GM18517 (cell line): Measurements from ENCODE around the gene ALG9.
A peak's percentile ranks its signal among the peaks of the same experiment; 100 is the strongest.

Experiments used
- ATAC-seq: cut with Tn5 transposase; IDR thresholded peaks from one replicate; pipeline ENCODE4 v1.9.1; 2021; ENCODE audit warnings: mild to moderate bottlenecking, moderate library complexity; ENCODE audit not compliant: unreplicated experiment

The ALG9 gene

GRCh38 chr11:111882202-111882601, 10.8 kb upstream of the ALG9 start:
- ATAC-seq = no peak

DNA sequence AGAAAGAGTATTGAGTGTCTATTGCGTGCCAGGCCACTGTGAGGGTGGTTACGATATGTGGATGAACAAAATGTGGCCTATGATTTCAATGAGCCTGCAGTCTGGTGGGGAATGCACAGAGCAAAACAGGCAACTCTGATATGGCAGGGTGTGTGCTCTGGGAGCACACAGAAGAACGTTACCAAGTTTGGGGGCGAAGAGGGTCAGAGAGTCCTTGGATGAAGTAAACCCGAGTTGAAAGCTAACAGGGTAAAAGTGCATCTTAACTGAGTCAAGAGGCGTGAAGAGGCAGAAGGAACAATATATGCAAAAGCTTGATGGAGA, 8.2 kb upstream of the ALG9 start:
- ATAC-seq = peak; percentile 19

DNA sequence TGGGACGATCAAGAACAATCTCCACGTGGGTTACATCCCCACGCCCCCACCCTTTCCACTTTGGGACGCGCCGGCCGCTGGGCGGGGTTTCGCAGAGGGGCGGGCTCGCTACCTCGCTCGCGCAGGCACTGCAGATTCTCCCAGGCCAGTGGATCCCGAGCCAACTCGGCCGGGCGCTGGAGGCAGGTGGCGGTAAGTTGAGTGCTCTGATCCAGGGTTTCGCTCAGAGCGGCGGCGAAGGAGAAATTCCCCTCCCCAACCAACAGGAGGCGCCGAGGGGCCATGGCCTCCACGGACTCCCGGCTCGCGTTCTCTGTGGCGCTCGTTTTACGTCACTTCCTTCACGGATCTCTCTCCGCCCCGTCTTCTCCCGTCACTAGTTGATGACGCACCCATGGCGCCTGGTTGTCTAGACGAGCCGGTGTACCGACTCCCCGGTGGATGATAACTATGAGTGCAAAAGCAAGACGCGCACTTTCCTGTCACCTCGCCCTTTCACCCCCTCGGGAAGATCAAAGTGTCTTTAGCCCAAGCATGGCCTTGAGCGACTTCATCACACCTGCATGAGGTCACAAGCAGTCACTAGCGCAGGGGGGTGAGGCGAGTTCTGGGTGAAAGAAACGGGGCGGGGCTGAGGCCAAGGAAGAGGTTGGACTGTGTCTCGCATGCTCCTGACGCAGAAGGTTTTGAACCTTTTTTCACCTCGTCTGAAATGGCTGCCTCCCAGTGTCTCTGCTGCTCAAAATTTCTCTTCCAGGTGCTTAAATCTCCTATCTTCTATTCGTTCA, 7.7 kb upstream of the ALG9 start, which contains the start of the genes CFAP68 and FDXACB1:
Gene CFAP68 (plus strand): TSS at position 693 of the 788 bp plus-strand sequence. CDS start 20 bp downstream, at position 713.
Gene FDXACB1 (minus strand): TSS at position 317 of the 788 bp plus-strand sequence. CDS start 33 bp downstream, at position 284.
- ATAC-seq = peak; percentile 89

- ATAC-seq = peak; percentile 24
Observed at GRCh38 chr11:111878385-111878848, 7.0 kb upstream of the ALG9 start.

GRCh38 chr11:111871693-111872161, 346 bp upstream of the ALG9 start:
- ATAC-seq = no peak

DNA sequence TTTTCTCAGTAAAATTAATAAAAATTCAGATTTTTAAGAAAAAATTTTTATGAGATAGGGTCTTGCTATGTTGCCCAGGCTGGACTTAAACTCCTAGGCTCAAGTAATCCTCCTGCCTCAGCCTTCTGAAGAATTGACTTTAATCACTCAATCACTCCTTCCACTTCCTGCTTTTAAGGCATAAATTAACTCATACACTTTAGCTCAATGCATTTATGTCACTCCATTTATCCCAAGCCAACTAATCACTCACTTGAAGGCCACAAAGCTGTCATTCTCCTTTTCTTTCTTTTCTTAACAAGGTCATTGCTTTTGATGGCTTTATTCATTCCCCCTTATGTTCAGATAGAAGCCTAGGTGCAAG, 877 bp downstream of the ALG9 start:
- ATAC-seq = peak; percentile 10

- ATAC-seq = no peak
Observed at GRCh38 chr11:111870113-111870512, 1.3 kb downstream of the ALG9 start.

DNA sequence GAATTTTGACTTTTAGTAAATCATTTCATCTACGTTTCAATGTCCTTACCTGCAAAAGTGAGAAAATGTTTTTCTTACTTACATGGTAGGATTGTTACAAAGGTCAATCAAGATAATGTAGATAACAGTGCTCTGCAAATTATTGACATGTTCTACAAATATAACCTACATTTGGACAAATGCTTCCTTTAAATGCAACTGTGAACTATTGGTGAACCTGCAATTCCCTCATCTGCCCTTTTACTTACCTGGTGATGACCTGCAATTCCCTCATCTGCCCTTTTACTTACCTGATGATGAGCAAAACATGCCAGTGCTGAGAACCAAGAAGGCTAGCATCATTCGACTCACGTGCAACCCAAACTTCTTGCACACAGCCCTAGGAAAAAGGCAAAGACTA, 11.1 kb downstream of the ALG9 start:
- ATAC-seq = no peak

- no peak for ATAC-seq
Observed at GRCh38 chr11:111855506-111855905, 15.9 kb downstream of the ALG9 start.

- ATAC-seq = no peak
Observed at GRCh38 chr11:111852103-111852502, 19.3 kb downstream of the ALG9 start.

DNA sequence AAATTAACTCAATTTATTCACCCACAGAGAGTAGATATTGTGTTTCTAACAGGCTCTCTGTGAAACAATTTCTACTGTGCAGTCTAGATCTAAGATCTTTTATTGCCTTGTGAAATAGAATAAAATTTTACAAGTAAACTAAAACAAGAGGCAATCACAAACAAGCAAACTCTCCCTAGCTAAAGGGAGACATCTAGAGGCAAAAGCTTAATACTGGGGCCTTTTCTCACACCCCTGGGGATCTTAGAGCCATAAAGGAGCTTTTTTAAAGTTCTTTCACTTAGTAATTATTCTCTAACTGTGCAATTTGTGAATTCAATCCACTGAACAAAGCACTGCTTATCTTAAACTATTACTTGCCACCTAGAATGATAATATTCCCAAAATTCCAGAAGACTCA, 19.7 kb downstream of the ALG9 start:
- ATAC-seq = no peak

DNA sequence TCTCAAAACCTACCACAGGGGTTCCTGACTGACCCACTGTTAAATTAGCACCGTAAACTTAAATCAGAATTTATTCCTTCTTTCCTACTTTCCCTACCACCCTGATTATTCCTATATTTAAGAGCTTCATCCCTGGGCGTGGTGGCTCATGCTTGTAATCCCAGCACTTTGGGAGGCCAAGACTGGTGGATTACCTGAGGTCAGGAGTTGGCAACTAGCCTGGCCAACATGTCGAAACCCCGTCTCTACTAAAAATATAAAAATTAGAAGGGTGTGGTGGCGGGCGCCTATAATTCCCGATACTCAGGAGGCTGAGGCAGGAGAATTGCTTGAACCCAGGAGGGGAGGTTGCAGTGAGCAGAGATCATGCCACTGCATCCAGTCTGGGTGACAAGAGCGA, 20.3 kb downstream of the ALG9 start:
- no peak for ATAC-seq

- no peak for ATAC-seq
Observed at GRCh38 chr11:111849631-111850030, 21.8 kb downstream of the ALG9 start.

GRCh38 chr11:111846636-111847035, 24.7 kb downstream of the ALG9 start:
- no peak for ATAC-seq

GRCh38 chr11:111846063-111846462, 25.3 kb downstream of the ALG9 start:
- no peak for ATAC-seq

DNA sequence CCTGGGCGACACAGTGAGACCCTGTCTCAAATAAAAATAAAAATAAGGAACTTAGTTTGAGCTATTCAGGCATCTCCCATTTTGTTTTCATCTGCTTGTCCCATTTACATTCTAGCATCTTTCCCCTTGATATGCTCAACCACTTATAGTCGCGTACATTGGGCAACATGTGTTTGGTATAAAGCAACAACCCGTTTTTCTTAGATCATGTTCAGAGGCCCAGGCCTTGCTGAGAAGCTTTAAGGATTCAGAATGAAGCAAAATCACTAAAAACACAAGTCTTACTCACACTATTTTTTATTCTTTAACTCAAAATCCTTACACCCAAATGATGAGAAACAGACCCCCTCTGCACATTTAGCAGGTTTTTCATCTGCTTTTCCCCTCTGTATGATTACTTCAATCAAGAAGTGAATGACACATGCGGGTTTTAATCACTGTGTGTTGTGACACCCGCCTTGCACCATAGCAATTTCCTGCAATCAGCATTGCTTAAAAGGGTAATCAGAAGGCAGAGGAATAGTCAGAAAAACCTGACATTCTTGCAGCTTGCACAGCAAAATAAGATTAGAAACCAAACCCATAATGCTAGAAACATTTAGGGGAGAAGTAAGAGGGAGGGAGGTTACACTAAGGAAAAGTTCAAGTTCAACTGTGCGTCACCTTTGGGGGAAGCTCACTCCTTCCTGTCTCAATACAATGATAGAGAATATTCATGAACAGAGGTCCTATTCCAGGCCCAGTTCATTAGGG, 25.9 kb downstream of the ALG9 start:
- no peak for ATAC-seq

DNA sequence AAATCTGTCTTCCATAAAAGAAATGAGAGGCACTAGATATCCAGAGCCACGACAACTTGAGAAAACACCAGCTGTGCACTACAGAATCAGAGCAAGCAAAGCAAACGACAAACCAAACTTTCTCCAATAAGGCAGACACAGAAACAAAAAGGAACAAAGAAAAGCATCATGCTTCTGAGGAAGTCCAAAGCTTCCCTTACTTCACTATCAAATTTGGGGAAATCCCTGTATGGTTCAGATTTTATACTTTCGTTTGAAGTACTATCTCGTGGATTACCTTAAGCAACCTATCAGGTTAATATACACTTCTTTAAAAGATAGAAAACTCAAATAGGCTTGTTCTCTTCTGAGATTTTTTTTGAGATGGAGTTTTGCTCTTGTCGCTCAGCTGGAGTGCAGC, 27.7 kb downstream of the ALG9 start:
- ATAC-seq = no peak

- peak; percentile 70 for ATAC-seq
Observed at GRCh38 chr11:111841370-111842053, 29.9 kb downstream of the ALG9 start.

DNA sequence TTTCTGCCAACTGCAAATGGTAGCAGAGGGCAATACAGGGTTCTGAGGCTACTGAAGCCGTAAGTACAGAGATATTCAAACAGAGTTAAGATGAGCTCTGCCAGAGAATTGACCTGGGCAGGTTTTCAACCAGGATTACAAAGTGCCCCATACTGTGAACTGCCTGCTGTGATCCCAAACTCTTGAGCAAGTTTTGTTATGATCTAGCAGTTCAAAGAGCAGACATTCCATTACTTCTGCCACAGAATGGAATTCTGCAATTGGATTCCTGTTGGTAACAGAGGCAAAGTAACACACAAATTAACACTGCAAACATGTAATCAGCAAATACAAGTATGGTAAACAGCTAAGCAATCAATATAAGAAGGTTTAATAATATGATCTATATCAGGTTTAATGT, 31.2 kb downstream of the ALG9 start:
- ATAC-seq = no peak

DNA sequence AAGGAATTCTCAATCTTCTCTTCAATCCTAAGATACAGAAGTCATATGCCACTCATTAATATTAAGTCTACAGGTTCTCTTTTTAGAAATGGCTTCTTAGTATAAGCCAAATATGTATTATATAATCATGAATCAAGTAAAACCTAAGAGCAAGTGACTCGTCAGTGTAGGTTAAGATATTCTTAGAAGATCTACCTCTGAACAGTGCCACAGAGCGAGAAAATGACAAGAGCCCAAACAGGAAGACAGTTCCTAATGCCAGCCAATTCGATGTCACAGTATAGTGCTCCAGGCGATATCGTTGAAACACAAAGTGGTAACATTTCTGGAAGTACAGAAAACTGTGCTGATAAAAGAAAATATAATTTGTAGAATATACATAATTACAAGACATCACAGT, 33.3 kb downstream of the ALG9 start:
- no peak for ATAC-seq

DNA sequence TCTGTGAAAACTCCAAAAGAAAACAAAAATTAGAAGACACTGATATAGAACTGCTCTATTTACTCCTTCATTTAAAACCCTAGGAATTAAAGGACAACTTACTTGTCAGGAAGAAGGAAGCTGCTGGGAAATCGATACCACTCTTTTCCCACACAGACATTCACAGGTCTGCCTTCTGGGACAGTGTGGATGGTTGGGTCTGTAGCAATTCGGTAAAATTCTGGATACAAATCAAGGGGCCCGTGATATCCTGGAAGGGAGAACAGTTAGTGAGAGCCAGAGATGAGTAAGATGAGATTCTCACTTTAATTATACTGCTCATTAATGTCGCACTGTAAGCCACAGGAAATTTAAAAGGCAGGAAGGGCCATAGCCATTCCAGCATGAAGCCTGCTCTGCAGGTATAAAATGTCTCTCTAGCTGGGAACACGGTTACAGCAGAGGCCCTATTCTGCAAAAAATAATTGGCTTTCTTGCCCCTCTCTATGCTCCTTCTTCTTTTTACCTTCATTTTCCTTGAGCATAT, 34.0 kb downstream of the ALG9 start:
- no peak for ATAC-seq
